ENCODE measurements around the gene GNLY. TPM values are rescaled to one million over a fixed set of nuclear protein-coding genes. Genes with fewer than 3 reads are reported as not detected.

GNLY gene
- total and polyA plus RNA-seq, 7 experiments from 2014 or later, result 5.9 to 780 (median 13.5) TPM

- POLR2A ChIA-PET, result no interaction called here
- peaks cover 0 to 9% (median 0%) of the 10 kb centered on the region in 5 donors for H3K27me3 Mint-ChIP-seq
- intact Hi-C loops (cut with micrococcal nuclease), result no loop called here
- no peaks in the 10 kb centered on the region for H3K36me3 ChIP-seq (ENCODE audit: control insufficient read depth in 2 of 3, insufficient read depth in 3 of 3, low read length in 3 of 3)
- DNase-seq, result peak in 1 of 9 donors; percentile 8
- H3K4me1 ChIP-seq (ENCODE audit: control insufficient read depth in 2 of 2, insufficient read depth in 2 of 2, low read length in 2 of 2), result no peaks in the 10 kb centered on the region
- H3K4me3 Mint-ChIP-seq, result no peak overlapping the region
- no peak overlapping the region for H3K27ac ChIP-seq (ENCODE audit: low read depth, low read length)
- H3K9me3 Mint-ChIP-seq, result no peaks in the 10 kb centered on the region
- H3K27ac Mint-ChIP-seq, result no peak overlapping the region
- H3K36me3 Mint-ChIP-seq, result no peaks in the 10 kb centered on the region
- H3K9me3 ChIP-seq (ENCODE audit: control insufficient read depth in 2 of 3, low read length in 3 of 3), result no peaks in the 10 kb centered on the region
- peaks cover 0 to 10% (median 0%) of the 10 kb centered on the region in 7 donors for H3K4me1 Mint-ChIP-seq
- CTCF ChIA-PET, result interaction anchor here (1.0 kb wide), 1 partner anchor 13 kb away, joined by 3 read pairs; no protein-coding TSS in a partner anchor
- ATAC-seq, result no peak
- H3K4me3 ChIP-seq (ENCODE audit: low read length), result no peak overlapping the region
- H3K27me3 ChIP-seq (ENCODE audit: control insufficient read depth in 2 of 2, insufficient read depth in 2 of 2, low read length in 2 of 2), result no peaks in the 10 kb centered on the region
Observed at GRCh38 chr2:85692039-85692645, 2.0 kb upstream of the GNLY start.

DNA sequence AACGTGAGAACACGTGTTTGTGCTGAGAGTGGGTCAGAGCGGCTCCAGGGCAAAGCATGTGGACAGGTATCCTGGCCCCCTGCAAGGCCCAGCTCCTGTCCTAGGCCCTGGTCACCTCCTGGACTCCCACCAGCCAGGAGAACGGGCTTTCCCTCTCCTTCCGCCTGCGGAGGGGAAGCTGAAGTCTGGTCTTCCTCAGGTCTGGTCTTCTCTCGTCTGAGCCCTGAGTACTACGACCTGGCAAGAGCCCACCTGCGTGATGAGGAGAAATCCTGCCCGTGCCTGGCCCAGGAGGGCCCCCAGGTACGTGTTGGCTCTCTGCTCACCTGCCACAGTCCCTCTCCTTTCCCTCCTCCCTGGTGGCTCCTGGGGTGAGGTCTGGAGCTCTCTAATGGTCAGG is 963 bp downstream of the GNLY start:
- no peaks in the 10 kb centered on the region for H3K27me3 ChIP-seq (ENCODE audit: control insufficient read depth in 2 of 2, insufficient read depth in 2 of 2, low read length in 2 of 2)
- ChIA-PET CTCF (interaction anchor here (0.8 kb wide), 1 partner anchor 14 kb away, joined by 3 read pairs; no protein-coding TSS in a partner anchor), POLR2A (no interaction called here)
- H3K9me3 Mint-ChIP-seq, result no peaks in the 10 kb centered on the region
- no peaks in the 10 kb centered on the region for H3K36me3 Mint-ChIP-seq
- no peaks in the 10 kb centered on the region for H3K4me1 ChIP-seq (ENCODE audit: control insufficient read depth in 2 of 2, insufficient read depth in 2 of 2, low read length in 2 of 2)
- H3K4me3 ChIP-seq (ENCODE audit: low read length), result no peak overlapping the region
- H3K36me3 ChIP-seq (ENCODE audit: control insufficient read depth in 2 of 3, insufficient read depth in 3 of 3, low read length in 3 of 3), result no peaks in the 10 kb centered on the region
- peak overlapping the region in 2 of 10 donors; percentile 3 to 80 for H3K4me3 Mint-ChIP-seq
- DNase-seq, result peak in 1 of 9 donors; percentile 18
- intact Hi-C loops (cut with micrococcal nuclease), result no loop called here
- H3K9me3 ChIP-seq (ENCODE audit: control insufficient read depth in 2 of 3, low read length in 3 of 3), result no peaks in the 10 kb centered on the region
- H3K27ac ChIP-seq (ENCODE audit: low read depth, low read length), result no peak overlapping the region
- peaks cover 0 to 2% (median 0%) of the 10 kb centered on the region in 5 donors for H3K27me3 Mint-ChIP-seq
- ATAC-seq, result no peak
- H3K27ac Mint-ChIP-seq, result peak overlapping the region in 1 of 9 donors; percentile 58
- H3K4me1 Mint-ChIP-seq, result peaks cover 0 to 22% (median 0%) of the 10 kb centered on the region in 7 donors

DNA sequence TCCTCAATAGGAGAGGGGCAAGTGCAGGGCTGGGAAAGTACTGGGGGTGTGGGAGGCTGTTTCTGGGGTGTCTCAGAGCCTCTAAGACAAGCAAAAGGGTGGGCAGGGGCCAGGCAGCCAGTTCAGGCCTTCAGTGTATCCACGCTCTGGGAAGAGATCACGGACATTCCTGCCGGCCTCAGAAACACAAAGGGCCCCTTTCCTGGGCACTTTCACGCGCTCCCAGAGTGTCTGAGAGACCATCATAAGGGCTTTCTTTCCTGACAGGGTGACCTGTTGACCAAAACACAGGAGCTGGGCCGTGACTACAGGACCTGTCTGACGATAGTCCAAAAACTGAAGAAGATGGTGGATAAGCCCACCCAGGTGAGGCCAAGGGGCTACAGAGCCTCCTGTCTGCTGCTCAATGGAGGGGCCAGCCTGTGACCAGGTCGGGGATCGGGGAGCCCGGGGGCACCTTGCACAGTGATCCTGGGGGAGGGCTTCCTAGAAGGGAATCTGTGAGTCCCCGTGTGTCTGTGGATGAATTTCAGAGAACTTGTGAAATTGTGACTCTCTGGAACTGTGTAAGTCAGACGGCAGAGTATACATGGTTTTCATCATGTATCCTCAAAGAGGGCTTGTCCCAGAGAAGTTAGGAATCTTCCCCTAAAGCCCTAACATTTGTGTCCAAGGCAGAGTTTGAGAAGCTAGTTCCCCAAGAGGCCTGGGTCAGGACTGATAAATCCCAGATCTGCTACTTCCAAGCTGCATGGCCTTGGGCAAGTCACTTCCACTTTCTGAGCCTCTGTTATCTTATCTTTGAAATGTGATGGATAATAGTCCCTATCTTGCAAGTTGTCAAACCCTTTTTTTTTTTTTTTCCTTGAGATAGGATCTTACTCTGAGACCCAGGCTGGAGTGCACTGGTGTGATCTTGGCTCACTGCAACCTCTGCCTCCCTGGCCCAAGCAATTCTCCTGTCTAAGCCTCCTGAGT is 1.8 kb downstream of the GNLY start:
- peak overlapping the region in 2 of 10 donors; percentile 18 to 80 for H3K4me3 Mint-ChIP-seq
- POLR2A ChIA-PET, result no interaction called here
- no peaks in the 10 kb centered on the region for H3K27me3 Mint-ChIP-seq
- H3K27me3 ChIP-seq (ENCODE audit: control insufficient read depth in 2 of 2, insufficient read depth in 2 of 2, low read length in 2 of 2), result no peaks in the 10 kb centered on the region
- H3K4me3 ChIP-seq (ENCODE audit: low read length), result no peak overlapping the region
- H3K4me1 ChIP-seq (ENCODE audit: control insufficient read depth in 2 of 2, insufficient read depth in 2 of 2, low read length in 2 of 2), result no peaks in the 10 kb centered on the region
- no peaks in the 10 kb centered on the region for H3K9me3 ChIP-seq (ENCODE audit: control insufficient read depth in 2 of 3, low read length in 3 of 3)
- H3K36me3 Mint-ChIP-seq, result no peaks in the 10 kb centered on the region
- intact Hi-C loops (cut with micrococcal nuclease), result no loop called here
- CTCF ChIA-PET, result interaction anchor here (0.8 kb wide), 1 partner anchor 13 kb away, joined by 3 read pairs; no protein-coding TSS in a partner anchor
- H3K27ac Mint-ChIP-seq, result peak overlapping the region in 1 of 9 donors; percentile 58
- no peaks in the 10 kb centered on the region for H3K36me3 ChIP-seq (ENCODE audit: control insufficient read depth in 2 of 3, insufficient read depth in 3 of 3, low read length in 3 of 3)
- peaks cover 0 to 22% (median 0%) of the 10 kb centered on the region in 7 donors for H3K4me1 Mint-ChIP-seq
- ATAC-seq (no peak), DNase-seq (peak in 1 of 9 donors; percentile 20)
- H3K9me3 Mint-ChIP-seq, result no peaks in the 10 kb centered on the region
- H3K27ac ChIP-seq (ENCODE audit: low read depth, low read length), result no peak overlapping the region

DNA sequence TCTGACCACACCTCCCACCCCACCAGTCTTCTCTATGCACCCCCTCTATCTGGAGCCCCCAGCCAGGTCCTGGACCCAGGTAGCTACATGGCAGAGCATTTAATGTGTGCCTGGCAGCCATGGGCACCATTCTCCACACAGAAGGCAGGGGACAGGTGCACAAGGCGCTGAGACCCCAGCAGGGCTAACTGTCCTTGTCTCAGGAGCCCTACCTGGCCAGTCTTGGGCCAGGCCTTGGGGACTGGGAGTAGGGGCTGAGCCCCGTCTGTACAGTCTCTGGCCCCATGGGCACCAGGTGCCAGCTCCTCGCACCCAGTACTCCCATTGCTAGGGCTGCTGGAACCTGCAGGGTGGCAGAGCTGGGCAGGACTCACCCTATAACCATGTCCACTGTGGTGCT is 2.9 kb downstream of the GNLY start:
- POLR2A ChIA-PET, result no interaction called here
- Histone ChIP-seq H3K27ac (ENCODE audit: low read depth, low read length) (no peak overlapping the region), H3K36me3 (ENCODE audit: control insufficient read depth in 2 of 3, insufficient read depth in 3 of 3, low read length in 3 of 3) (no peaks in the 10 kb centered on the region), H3K4me3 (ENCODE audit: low read length) (no peak overlapping the region), H3K27me3 (ENCODE audit: control insufficient read depth in 2 of 2, insufficient read depth in 2 of 2, low read length in 2 of 2) (no peaks in the 10 kb centered on the region), H3K9me3 (ENCODE audit: control insufficient read depth in 2 of 3, low read length in 3 of 3) (no peaks in the 10 kb centered on the region), H3K4me1 (ENCODE audit: control insufficient read depth in 2 of 2, insufficient read depth in 2 of 2, low read length in 2 of 2) (no peaks in the 10 kb centered on the region)
- Mint-ChIP-seq H3K27me3 (no peaks in the 10 kb centered on the region), H3K36me3 (no peaks in the 10 kb centered on the region), H3K4me3 (peak overlapping the region in 1 of 10 donors; percentile 80), H3K4me1 (peaks cover 0 to 26% (median 0%) of the 10 kb centered on the region in 7 donors), H3K27ac (peak overlapping the region in 1 of 9 donors; percentile 38), H3K9me3 (no peaks in the 10 kb centered on the region)
- intact Hi-C loops (cut with micrococcal nuclease), result no loop called here
- DNase-seq, result peak in 1 of 9 donors; percentile 17
- no peak for ATAC-seq
- CTCF ChIA-PET, result no interaction called here

DNA sequence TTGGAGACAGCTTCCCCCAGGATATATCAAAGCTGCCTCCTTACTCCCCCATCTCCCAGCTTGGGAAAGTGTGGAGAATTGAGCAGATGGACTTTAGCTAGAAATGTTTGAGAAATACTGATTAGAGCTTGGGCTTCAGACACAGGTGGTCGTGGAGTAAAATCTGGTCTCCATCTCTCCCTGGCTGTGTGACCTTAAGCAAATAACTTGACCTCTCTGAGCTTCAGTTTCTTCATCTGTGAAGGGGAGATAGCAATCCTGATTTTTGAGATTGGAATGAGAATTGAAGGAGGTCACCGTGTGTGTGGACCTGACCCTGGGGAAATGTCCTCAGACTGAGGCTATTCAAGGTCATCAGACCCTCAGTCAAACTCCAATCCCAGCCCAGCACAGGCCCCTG is 3.6 kb downstream of the GNLY start:
- Histone ChIP-seq H3K4me1 (ENCODE audit: control insufficient read depth in 2 of 2, insufficient read depth in 2 of 2, low read length in 2 of 2) (no peaks in the 10 kb centered on the region), H3K9me3 (ENCODE audit: control insufficient read depth in 2 of 3, low read length in 3 of 3) (no peaks in the 10 kb centered on the region), H3K36me3 (ENCODE audit: control insufficient read depth in 2 of 3, insufficient read depth in 3 of 3, low read length in 3 of 3) (no peaks in the 10 kb centered on the region), H3K27me3 (ENCODE audit: control insufficient read depth in 2 of 2, insufficient read depth in 2 of 2, low read length in 2 of 2) (no peaks in the 10 kb centered on the region), H3K27ac (ENCODE audit: low read depth, low read length) (no peak overlapping the region), H3K4me3 (ENCODE audit: low read length) (no peak overlapping the region)
- H3K9me3 Mint-ChIP-seq, result no peaks in the 10 kb centered on the region
- no peak for DNase-seq
- ChIA-PET POLR2A (no interaction called here), CTCF (no interaction called here)
- H3K4me3 Mint-ChIP-seq, result peak overlapping the region in 1 of 10 donors; percentile 44
- no peaks in the 10 kb centered on the region for H3K36me3 Mint-ChIP-seq
- no peak for ATAC-seq
- H3K4me1 Mint-ChIP-seq, result peaks cover 0 to 32% (median 0%) of the 10 kb centered on the region in 7 donors
- intact Hi-C loops (cut with micrococcal nuclease), result no loop called here
- H3K27me3 Mint-ChIP-seq, result no peaks in the 10 kb centered on the region
- H3K27ac Mint-ChIP-seq, result peak overlapping the region in 1 of 9 donors; percentile 75

DNA sequence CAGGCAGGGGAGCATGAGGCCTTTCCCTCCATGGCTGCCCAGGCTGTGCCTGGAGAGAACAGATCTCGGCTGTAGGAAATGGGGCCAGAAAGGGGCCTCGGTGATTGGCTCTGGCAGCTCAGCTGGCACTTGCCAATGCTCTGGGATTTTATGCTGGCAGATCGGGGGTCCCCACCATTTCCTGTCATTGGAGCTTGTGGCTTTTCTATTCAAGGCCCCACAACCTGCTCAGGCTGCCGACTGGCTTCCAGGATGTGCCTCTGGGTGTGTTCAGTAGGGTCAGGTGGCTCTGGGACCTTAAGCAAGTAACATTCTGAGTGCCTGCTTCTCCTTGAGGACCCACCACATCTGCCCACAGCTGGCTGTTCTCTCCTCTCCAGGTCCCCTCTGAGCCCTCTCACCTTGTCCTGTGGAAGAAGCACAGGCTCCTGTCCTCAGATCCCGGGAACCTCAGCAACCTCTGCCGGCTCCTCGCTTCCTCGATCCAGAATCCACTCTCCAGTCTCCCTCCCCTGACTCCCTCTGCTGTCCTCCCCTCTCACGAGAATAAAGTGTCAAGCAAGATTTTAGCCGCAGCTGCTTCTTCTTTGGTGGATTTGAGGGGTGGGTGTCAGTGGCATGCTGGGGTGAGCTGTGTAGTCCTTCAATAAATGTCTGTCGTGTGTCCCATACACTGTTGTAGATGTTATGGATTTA is 4.2 kb downstream of the GNLY start:
- H3K4me1 ChIP-seq (ENCODE audit: control insufficient read depth in 2 of 2, insufficient read depth in 2 of 2, low read length in 2 of 2), result no peaks in the 10 kb centered on the region
- no peak for ATAC-seq
- ChIA-PET POLR2A (interaction anchor here (0.7 kb wide), 1 partner anchor 41 kb away, joined by 3 read pairs; no protein-coding TSS in a partner anchor), CTCF (no interaction called here)
- H3K4me3 ChIP-seq (ENCODE audit: low read length), result no peak overlapping the region
- no peaks in the 10 kb centered on the region for H3K36me3 ChIP-seq (ENCODE audit: control insufficient read depth in 2 of 3, insufficient read depth in 3 of 3, low read length in 3 of 3)
- peaks cover 0 to 2% (median 0%) of the 10 kb centered on the region in 5 donors for H3K27me3 Mint-ChIP-seq
- H3K27ac ChIP-seq (ENCODE audit: low read depth, low read length), result no peak overlapping the region
- H3K4me1 Mint-ChIP-seq, result peaks cover 0 to 38% (median 0%) of the 10 kb centered on the region in 7 donors
- H3K9me3 ChIP-seq (ENCODE audit: control insufficient read depth in 2 of 3, low read length in 3 of 3), result no peaks in the 10 kb centered on the region
- H3K36me3 Mint-ChIP-seq, result no peaks in the 10 kb centered on the region
- H3K4me3 Mint-ChIP-seq, result peak overlapping the region in 2 of 10 donors; percentile 35 to 51
- intact Hi-C loops (cut with micrococcal nuclease), result no loop called here
- peak overlapping the region in 2 of 9 donors; percentile 31 to 75 for H3K27ac Mint-ChIP-seq
- no peaks in the 10 kb centered on the region for H3K9me3 Mint-ChIP-seq
- no peaks in the 10 kb centered on the region for H3K27me3 ChIP-seq (ENCODE audit: control insufficient read depth in 2 of 2, insufficient read depth in 2 of 2, low read length in 2 of 2)
- DNase-seq, result peak in 1 of 9 donors; percentile 20
